Measurements from ENCODE around the gene OGFOD2.
"Not testable (repeated sequence)": the region's sequence is repeated elsewhere in the genome, so short reads cannot be mapped to it uniquely, and the experiment has no call there.

OGFOD2 gene

DNA sequence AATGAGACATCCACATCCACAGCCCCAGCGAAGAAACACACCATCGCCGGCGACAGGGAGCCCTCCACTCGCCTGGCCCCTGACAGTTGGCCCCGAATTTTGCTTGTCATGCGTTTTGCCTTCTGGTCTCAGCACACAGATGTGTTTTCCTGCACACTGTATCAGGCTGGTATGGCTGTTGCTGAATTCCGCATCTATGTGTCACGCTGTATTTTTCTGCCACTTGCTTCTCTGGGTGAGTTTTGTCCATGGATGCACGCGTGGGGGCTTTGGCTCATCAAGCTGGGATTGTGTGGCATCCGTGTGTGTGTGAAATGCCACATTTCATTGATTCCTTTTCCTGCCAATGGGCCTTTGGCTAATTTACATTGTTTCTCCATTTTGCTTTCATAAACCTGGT, 31.9 kb downstream of the OGFOD2 start:
- no peak for DNase-seq

DNA sequence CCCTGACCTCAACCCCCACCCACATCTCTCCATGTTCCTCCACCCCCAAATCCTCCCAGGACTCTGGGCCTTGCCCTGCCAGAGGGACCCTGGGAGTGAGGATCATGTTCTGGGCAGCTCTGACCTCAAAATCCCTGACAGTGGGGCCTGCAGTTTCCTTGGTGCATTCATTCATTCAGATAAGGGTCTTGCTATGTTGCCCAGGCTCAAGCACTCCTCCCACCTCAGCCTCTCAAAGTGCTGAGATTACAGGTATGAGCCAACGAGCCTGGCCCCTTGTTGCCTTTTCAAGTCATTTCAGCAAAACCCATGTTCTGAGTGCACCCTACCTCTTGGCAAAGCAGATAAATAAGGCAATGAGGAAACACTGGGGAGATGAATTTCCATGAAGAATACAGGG, 35.1 kb downstream of the OGFOD2 start:
- no peak for DNase-seq

DNA sequence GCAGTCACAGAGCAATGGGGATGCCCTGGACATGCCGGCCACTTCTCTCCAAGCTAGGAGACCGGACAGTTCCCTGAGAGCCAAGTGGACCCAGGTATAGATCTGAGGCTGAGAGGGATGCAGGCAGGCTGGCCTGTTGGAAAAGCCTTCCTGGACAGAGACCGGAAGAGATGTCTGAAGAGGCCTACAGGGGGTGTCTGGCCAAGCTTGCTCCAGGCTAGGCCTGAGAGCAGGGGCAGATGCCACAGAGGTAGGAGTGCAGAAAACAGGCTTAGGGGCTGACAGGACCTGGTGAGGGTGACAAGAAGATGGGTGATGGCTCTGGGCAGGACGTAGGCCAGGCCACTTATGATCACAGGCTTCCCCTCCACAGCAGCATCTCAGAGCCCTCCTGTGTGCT, 35.6 kb downstream of the OGFOD2 start:
- no peak for DNase-seq

DNA sequence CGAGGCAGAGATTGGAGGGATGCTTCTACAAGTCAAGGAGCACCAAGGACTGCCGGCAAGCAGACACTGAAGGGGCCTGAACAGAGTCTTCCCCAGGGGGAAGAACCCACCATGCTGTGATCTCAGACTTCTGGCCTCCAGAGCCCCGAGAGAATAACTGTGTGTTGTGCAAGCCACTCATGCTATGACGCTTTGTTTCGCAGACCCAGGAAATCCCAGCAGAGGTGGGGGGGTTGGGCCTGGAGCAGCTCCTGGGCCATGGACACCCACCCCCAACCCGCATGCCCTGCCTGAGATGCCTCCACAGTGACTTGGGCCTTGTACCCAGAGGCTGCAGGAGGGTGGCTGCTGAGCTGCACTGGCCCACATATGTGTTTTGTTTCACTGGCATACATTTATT, 36.7 kb downstream of the OGFOD2 start:
- no peak for DNase-seq

DNA sequence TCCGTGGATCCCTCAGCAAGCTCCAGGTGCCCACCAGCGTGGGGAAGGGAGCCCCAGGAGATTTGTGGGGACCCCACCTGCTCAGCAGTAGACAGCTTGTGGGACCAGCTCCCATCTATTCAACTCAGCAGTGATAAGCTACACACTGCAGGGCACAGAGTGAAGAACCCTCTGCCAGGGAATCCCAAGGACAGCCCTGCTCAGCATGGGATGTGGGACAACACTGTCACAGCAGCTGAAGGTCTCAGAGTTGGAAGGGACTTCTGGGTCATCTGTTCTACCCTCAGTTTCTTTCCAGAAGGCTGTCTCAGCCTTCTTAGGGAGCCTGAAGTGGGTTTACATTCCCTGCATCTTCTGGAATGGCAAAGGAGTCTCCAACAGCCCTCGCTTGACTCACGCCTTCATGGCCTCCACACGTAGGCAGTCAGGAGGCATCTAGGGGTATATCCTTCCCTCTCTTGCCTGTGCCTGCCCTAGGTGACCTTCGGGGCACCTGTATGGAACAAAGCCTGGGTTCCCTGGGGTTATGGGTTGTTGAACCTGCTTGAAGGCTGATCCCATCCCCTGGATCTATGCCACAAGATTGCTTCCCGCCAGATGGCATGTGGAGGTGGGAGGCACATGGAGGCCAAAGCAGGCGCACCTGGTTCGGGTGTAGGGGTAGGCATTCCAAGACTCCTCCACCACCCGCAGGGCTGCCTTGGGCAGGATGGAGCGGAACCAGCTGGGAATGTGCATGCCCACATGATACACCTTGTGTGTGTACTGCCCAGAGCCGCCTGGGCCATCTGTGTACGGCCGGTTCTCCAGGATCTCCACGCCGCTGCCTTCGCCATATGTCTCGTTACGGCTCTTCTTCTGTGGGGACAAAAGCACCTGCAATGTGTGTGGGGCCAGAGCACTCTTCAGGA, 38.4 kb downstream of the OGFOD2 start:
- DNase-seq = no peak

DNA sequence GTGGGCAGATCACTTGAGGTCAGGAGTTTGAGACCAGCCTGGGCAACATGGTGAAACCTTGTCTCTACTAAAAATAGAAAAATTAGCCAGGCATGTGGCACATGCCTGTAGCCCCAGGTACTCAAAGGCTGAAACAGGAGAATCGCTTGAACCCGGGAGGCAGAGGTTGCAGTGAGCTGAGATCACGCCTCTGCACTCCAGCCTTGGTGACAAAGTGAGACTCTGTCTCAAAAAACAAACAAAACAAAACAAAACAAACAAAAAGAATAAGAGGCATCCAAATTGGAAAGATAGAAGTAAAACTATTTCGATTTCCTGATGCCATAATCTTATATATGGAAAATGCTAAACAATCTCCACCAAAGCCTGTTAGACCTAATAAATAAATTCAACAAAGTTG, 39.4 kb downstream of the OGFOD2 start:
- DNase-seq = not testable (repeated sequence)

DNA sequence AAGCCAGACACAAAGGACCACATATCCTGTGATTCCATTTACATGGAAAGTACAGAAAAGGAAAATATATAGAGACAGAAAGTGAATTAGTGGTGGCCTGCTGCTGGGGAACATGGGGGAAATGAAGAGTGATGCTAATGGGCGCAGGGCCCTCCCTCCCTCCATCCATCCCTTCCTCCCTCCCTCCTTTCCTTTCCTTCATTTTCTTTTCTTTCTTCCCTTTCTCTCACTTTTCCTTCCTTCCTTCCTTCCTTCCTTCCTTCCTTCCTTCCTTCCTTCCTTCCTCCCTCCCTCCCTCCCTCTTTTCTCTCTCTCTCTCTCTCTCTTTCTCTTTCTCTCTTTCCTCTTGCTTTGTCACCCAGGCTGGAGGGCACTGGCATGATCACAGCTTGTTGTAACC, 42.7 kb downstream of the OGFOD2 start:
- no peak for DNase-seq

DNA sequence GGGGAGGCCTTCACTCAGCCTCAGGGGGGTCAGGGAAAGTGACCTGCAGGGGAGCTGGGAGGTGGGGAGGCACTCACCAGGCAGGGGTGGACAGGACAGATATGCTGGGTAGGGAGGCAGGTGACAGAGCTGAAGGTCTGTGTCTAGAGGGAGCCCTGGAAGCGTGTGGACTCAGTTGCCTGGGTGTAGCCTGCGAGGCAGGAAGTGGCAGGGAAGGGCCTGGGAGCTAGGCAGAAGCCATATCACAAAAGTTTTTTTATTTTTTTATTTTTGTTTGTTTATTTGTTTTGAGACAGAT, 44.7 kb downstream of the OGFOD2 start:
- no peak for DNase-seq

DNA sequence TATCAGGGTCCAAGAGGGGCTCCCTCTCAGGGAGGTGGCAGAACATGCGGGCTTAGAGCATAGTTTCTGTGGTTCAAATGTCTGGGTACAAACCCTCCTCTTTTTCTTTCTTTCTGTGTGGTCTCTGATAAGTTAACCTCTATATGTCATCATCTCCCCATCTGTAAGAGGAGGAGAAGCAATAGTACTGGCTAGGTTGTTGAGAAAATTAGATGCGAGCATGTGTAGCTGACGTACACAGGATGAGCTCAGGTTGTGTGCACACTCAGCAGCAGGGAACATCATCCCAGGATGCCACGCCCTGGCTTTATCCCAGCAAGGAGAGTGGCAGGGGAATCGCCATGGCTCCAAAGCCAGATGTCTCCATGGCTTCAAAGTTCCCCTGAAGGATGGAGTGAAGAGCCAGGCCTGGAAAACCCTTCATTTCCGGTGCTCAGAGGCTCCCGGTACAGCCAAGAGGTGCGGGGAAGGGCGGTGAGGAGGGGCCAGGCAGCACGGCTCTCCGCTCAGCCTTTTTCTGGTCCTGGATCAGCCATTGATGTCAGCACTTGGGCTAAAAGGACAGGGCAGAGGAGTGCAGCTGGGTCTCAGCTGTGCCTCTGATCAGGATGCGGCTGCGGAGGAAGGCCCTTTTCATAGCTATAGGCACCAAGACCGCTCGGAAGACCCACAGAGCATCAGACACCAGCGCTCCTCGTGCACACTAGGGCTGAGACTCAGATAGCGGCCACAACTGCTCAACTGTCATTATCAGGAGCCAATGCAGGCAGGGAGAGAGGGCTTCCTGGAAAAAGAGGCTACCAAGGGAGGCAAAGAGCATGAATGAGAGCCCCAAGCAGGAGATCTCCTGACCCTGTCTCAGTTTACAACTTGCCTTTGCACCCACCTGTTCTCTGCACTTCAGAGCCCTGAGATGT, 46.9 kb downstream of the OGFOD2 start:
- DNase-seq = no peak

DNA sequence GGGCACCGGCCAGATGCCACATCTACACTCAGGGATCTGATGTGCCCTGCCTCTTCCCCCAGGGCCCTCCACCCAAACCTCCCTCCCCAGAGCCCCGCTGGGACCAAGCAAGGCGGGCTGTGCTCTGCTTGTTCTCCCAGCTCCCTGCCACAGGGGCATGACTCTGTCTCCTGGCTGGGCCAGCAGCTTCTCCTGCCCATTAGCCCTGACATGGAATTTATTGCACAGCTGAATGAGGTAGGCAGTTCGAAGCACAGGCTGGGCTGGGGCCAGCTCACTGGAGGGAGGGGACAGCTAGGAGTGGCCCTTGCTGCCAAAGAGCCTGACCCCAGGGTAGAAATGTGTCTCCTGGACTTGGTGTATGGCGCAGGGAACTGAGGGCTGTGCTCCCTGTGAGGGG, 47.8 kb downstream of the OGFOD2 start:
- DNase-seq = no peak

DNA sequence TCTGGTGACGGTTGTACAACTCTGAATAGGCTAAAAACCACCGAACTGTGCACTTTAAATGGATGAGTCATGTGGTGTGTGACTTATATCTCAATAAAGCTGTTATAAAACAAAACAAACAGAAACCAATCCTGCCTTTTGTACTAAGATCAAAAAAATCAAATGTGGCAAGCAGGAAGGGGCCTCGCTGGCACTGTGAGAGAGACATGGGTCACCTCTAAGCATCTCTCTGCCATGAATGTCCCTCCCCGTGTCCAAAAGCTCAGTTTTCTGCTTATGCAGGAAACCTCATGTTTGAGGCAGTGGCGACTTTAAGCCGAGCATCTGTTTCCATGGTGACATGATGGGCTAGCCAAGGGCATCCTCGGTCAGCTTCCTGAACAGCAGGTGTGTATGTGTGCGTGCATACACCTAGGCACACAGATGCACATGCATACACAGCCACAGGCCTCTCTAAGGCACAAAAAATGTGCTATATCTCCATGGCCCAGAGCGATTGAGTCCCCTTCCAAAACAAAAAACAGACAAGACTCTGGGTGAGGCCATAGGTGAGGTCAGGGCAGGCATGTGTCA, 49.9 kb downstream of the OGFOD2 start:
- no peak for DNase-seq

DNA sequence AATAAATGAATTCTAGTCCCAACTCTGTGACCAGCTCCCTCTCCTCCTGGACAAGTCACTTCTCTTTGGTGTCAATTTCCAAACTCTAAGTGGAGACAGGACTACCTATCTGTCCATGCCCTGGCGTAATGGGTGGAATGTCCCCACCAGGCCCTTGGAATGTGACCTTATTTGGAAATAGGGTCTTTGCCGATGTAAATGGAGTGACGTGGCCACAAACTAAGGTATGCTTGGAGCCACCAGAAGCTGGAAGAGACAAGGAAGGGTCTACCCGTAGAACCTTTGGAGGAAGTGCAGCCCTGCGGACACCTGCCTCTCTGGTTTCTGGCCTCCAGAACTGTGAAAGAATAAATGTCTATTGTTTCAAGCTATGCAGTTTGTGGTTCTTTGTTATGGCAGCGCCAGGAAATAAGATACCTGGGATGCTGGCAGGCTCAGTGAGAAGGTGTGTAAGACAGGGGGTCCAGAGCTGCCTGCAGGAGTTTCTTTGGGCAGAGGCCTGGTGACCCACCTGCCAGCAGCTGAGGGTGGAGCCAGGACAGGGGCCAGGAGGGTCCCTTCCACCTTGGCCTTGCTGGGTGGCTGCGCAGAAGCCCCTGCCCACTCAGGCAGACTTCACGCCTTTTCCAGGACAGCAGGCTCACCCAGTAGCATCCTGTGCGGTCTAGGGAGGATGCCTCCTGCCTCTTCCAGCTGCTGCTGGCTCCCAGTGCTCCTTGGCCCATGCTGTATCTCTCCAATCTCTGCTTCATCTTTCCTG, 51.2 kb downstream of the OGFOD2 start:
- no peak for DNase-seq

DNA sequence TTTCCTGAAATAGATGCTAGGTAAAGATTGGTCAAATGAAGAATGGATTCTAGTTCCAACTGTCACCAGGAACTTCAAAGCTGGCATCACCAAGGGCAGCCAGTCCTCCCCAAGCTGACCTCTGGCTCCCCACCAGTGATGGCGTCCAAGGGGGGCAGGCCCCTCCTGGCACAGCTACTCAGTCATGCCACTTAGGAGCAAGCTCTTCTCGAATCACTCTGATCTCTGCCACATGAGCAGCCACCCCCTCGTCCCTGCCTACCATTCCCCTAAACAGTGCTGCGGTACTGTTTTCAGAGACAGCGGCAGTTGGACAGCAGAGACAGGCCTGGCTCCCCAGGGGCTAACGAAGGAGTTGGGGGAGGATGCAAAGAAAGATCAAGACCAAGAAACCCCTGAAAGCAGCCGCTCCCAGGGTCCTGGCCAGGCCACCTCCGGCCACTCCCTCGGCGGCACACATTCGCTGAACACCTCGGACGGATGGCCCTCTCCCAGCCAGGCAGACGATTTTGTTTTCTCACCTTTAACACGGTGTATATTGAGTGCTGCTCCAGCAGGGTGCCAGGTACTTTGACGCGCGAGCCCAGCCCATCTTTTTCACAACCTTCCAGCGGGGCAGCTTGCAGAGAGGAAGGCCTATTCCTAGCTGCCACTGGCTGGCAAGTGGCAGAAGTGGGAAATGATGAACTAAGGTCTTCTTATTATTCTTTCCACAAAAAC, 52.8 kb downstream of the OGFOD2 start:
- DNase-seq = peak; percentile 5

DNA sequence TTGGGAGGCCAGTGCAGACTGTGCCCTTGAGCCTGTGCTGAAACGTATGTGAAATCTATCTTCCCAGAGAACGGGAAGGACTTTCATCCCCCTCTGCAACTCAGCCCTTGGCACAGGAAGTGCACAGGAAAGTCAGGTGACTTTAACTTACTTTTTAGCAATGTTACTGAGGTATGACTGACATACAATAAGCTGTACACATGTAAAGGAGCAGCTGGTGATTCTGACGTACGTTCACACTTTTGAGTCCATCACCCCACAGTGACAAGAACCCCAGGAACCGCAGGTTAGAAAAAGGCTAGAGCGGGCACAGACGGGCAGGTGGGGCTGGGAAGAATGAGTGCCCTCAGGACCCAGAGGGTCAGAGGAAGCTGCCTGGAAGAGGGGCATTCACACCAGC, 53.4 kb downstream of the OGFOD2 start:
- no peak for DNase-seq

DNA sequence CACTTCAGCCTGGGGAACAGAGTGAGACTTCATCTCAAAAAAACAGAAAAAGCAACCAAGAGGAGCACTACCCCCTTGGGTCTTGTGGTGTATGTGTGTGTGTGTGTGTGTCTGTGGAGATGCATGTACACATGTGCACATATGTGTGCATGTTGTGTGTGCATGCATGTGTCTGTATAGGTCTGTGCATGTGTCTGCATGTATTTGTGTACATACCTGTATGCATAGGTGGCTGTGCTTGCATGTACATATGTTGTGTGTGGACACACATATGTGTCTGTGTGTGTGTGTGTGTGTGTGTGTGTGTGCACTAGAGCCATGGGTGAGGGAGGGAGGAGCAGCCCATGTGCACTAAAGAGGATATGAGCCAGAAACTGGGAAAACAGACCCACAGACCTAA, 54.5 kb downstream of the OGFOD2 start:
- no peak for DNase-seq

All from CD4-positive, alpha-beta T cell treated with Interleukin-15 for 1 hour (primary cell).